Naive thymus-derived CD8-positive, alpha-beta T cell (primary cell): ENCODE results near the gene ACOX1. TPM values are rescaled to one million over a fixed set of nuclear protein-coding genes. Genes with fewer than 3 reads are reported as not detected.

Source experiments
- ATAC-seq, 2 donors: fragments of 150-1000 bp; cut with Tn5 transposase in 1 of 2; sonication (Bioruptor Pico), chemical (Tn5 transposase) in 1 of 2; 1 replicate in 1 of 2; 2 replicates in 1 of 2; pipeline ENCODE4 v1.10.0; 2021; ENCODE audit warnings: mild to moderate bottlenecking in 2 of 2, moderate library complexity in 2 of 2
- POLR2A ChIA-PET: fragments of 350-600 bp; sonication (Branson Sonifier 250); formaldehyde crosslinking; loops from one replicate; lab custom pipeline; 2021; ENCODE audit warnings: antibody characterized with exemption; lab: Charles Lee
- DNase-seq, 10 donors: peaks; one replicate each; pipeline versions ENCODE4 v3.0.0 to v3.0.0-alpha.2; 2020 to 2022
- H3K27ac Mint-ChIP-seq, 10 donors: one replicate each; pipeline ENCODE4 v1.8.0; 2020 to 2022; ENCODE audit warnings: mild to moderate bottlenecking in 10 of 10, mixed read lengths in 10 of 10, moderate library complexity in 4 of 10, inconsistent platforms in 1 of 10
- H3K27me3 Mint-ChIP-seq, 5 donors: one replicate each; pipeline ENCODE4 v1.8.0; 2021 to 2022; ENCODE audit warnings: mixed read lengths in 5 of 5
- H3K36me3 Mint-ChIP-seq, 3 donors: one replicate each; pipeline ENCODE4 v1.8.0; 2020 to 2022; ENCODE audit warnings: mixed read lengths in 3 of 3, mild to moderate bottlenecking in 2 of 3, inconsistent platforms in 1 of 3
- H3K4me1 Mint-ChIP-seq, 4 donors: one replicate each; pipeline ENCODE4 v1.8.0; 2021 to 2022; ENCODE audit warnings: mixed read lengths in 4 of 4
- H3K4me3 Mint-ChIP-seq, 10 donors: one replicate each; pipeline ENCODE4 v1.8.0; 2020 to 2022; ENCODE audit warnings: mild to moderate bottlenecking in 10 of 10, mixed read lengths in 10 of 10, moderate library complexity in 6 of 10, inconsistent platforms in 1 of 10
- H3K9me3 Mint-ChIP-seq, 9 donors: one replicate each; pipeline ENCODE4 v1.8.0; 2020 to 2022; ENCODE audit warnings: mixed read lengths in 9 of 9, mild to moderate bottlenecking in 3 of 9, inconsistent platforms in 1 of 9, moderate library complexity in 1 of 9
- polyA plus RNA-seq, 3 donors: library from polyadenylated mRNA; unstranded; fragments of 300-500 nt; fragmentation: Illumina TruSeq; gene quantifications; one replicate each; pipeline ENCODE4 v1.2.3, GENCODE V29; 2021
- total RNA-seq, 8 experiments: library from RNA in 2 of 8; stranded (reverse) in 2 of 8; gene quantifications; one replicate each; pipeline ENCODE4 v1.2.3 and lab custom pipeline; 2021 to 2026

The ACOX1 gene
- total and polyA plus RNA-seq, 5 experiments from 2014 or later = 11.4 to 39.3 (median 18.4) TPM

GRCh38 chr17:75942473-75942872 is 36.5 kb downstream of the ACOX1 start:
- no peak for ATAC-seq
- Mint-ChIP-seq H3K36me3 (peaks cover 0 to 23% (median 0%) of the 10 kb centered on the region in 3 donors), H3K4me3 (peak overlapping the region in 3 of 10 donors; percentile 30 to 48 (median 35)), H3K4me1 (peaks cover 3 to 18% (median 15%) of the 10 kb centered on the region in 4 donors), H3K27me3 (no peaks in the 10 kb centered on the region), H3K9me3 (no peaks in the 10 kb centered on the region), H3K27ac (peak overlapping the region in 2 of 10 donors; percentile 14 to 17)
- DNase-seq = no peak
- POLR2A ChIA-PET = no interaction called here

GRCh38 chr17:75941442-75941819 is 37.5 kb downstream of the ACOX1 start:
- DNase-seq (no peak), ATAC-seq (no peak)
- Mint-ChIP-seq H3K27ac (peak overlapping the region in 8 of 10 donors; percentile 19 to 97 (median 86)), H3K4me1 (peaks cover 3 to 18% (median 15%) of the 10 kb centered on the region in 4 donors), H3K27me3 (no peaks in the 10 kb centered on the region), H3K9me3 (no peaks in the 10 kb centered on the region), H3K4me3 (peak overlapping the region; percentile 74 to 96 (median 90)), H3K36me3 (peaks cover 0 to 12% (median 0%) of the 10 kb centered on the region in 3 donors)
- POLR2A ChIA-PET = interaction anchor here (0.5 to 1.3 kb wide), 10 partner anchors 10 to 510 kb away, joined by 3 to 17 read pairs (median 4); partner anchors contain the start of genes ACOX1, TEN1, TRIM65 and UNK

GRCh38 chr17:75940727-75941441 is 38.1 kb downstream of the ACOX1 start, which contains the start of gene FBF1:
Gene FBF1, minus strand, starts transcription at chr17:75941042. Its CDS starts 2,893 bp downstream, at chr17:75938149.
- POLR2A ChIA-PET = interaction anchor here (0.6 to 1.3 kb wide), 9 partner anchors 10 to 156 kb away, joined by 3 to 17 read pairs (median 4); partner anchors contain the start of genes ACOX1, TEN1, TRIM65 and UNK

GRCh38 chr17:75937652-75938051 is 41.3 kb downstream of the ACOX1 start:
- DNase-seq = no peak
- Mint-ChIP-seq H3K4me1 (peaks cover 3 to 18% (median 15%) of the 10 kb centered on the region in 4 donors), H3K4me3 (peak overlapping the region in 1 of 10 donors; percentile 15), H3K36me3 (peaks cover 0 to 2% (median 0%) of the 10 kb centered on the region in 3 donors), H3K27me3 (no peaks in the 10 kb centered on the region), H3K27ac (no peak overlapping the region), H3K9me3 (no peaks in the 10 kb centered on the region)
- no peak for ATAC-seq
- POLR2A ChIA-PET = no interaction called here

More at GRCh38 chr17:75940727-75941441, 38.1 kb downstream of the ACOX1 start, which contains the start of gene FBF1:
- peak; percentile 80 to 91 (median 83) for DNase-seq
- H3K27ac Mint-ChIP-seq = peak within 1 kb of the TSS; percentile 72 to 97 (median 90)
- peaks cover 0 to 8% (median 0%) of the 10 kb centered on the region in 3 donors for H3K36me3 Mint-ChIP-seq
- no peaks in the 10 kb centered on the region for H3K9me3 Mint-ChIP-seq
- no peaks in the 10 kb centered on the region for H3K27me3 Mint-ChIP-seq
- peaks cover 3 to 18% (median 15%) of the 10 kb centered on the region in 4 donors for H3K4me1 Mint-ChIP-seq
- H3K4me3 Mint-ChIP-seq = peak within 1 kb of the TSS; percentile 84 to 96 (median 92)
- ATAC-seq = peak; percentile 99

- Mint-ChIP-seq H3K36me3 (peaks cover 0 to 4% (median 3%) of the 10 kb centered on the region in 3 donors), H3K4me1 (no peaks in the 10 kb centered on the region), H3K27me3 (no peaks in the 10 kb centered on the region), H3K4me3 (no peak overlapping the region), H3K27ac (no peak overlapping the region), H3K9me3 (no peaks in the 10 kb centered on the region)
- DNase-seq (no peak), ATAC-seq (no peak)
- POLR2A ChIA-PET = no interaction called here
Measured at GRCh38 chr17:75933808-75934207, 45.2 kb downstream of the ACOX1 start.

- H3K27me3 Mint-ChIP-seq = no peaks in the 10 kb centered on the region
- H3K4me1 Mint-ChIP-seq = no peaks in the 10 kb centered on the region
- no peak for DNase-seq
- no peak overlapping the region for H3K27ac Mint-ChIP-seq
- ATAC-seq = no peak
- peaks cover 0 to 4% (median 3%) of the 10 kb centered on the region in 3 donors for H3K36me3 Mint-ChIP-seq
- H3K9me3 Mint-ChIP-seq = no peaks in the 10 kb centered on the region
- H3K4me3 Mint-ChIP-seq = no peak overlapping the region
- POLR2A ChIA-PET = no interaction called here
Measured at GRCh38 chr17:75932852-75933251, 46.1 kb downstream of the ACOX1 start.

GRCh38 chr17:75931062-75931461 is 47.9 kb downstream of the ACOX1 start:
- Mint-ChIP-seq H3K9me3 (no peaks in the 10 kb centered on the region), H3K27me3 (no peaks in the 10 kb centered on the region), H3K27ac (peak overlapping the region in 1 of 10 donors; percentile 43), H3K36me3 (peaks cover 0 to 10% (median 3%) of the 10 kb centered on the region in 3 donors), H3K4me3 (no peak overlapping the region), H3K4me1 (no peaks in the 10 kb centered on the region)
- POLR2A ChIA-PET = no interaction called here
- ATAC-seq = no peak
- DNase-seq = no peak

- ATAC-seq (no peak), DNase-seq (no peak)
- H3K4me1 Mint-ChIP-seq = no peaks in the 10 kb centered on the region
- H3K4me3 Mint-ChIP-seq = no peak overlapping the region
- peaks cover 0 to 8% (median 3%) of the 10 kb centered on the region in 3 donors for H3K36me3 Mint-ChIP-seq
- H3K27me3 Mint-ChIP-seq = no peaks in the 10 kb centered on the region
- POLR2A ChIA-PET = interaction anchor here (0.6 to 1.2 kb wide), 2 partner anchors 9 to 42 kb away, joined by 3 to 6 read pairs; no protein-coding TSS in a partner anchor
- H3K27ac Mint-ChIP-seq = no peak overlapping the region
- no peaks in the 10 kb centered on the region for H3K9me3 Mint-ChIP-seq
Measured at GRCh38 chr17:75927286-75927922, 51.6 kb downstream of the ACOX1 start.

- H3K27me3 Mint-ChIP-seq = no peaks in the 10 kb centered on the region
- no peak overlapping the region for H3K4me3 Mint-ChIP-seq
- peaks cover 0 to 8% (median 3%) of the 10 kb centered on the region in 3 donors for H3K36me3 Mint-ChIP-seq
- POLR2A ChIA-PET = interaction anchor here (0.5 kb wide), 1 partner anchor 40 kb away, joined by 8 read pairs; no protein-coding TSS in a partner anchor
- no peak for ATAC-seq
- H3K4me1 Mint-ChIP-seq = no peaks in the 10 kb centered on the region
- no peaks in the 10 kb centered on the region for H3K9me3 Mint-ChIP-seq
- no peak for DNase-seq
- H3K27ac Mint-ChIP-seq = no peak overlapping the region
Measured at GRCh38 chr17:75926456-75926855, 52.5 kb downstream of the ACOX1 start.

- Mint-ChIP-seq H3K4me1 (no peaks in the 10 kb centered on the region), H3K27me3 (no peaks in the 10 kb centered on the region), H3K9me3 (no peaks in the 10 kb centered on the region), H3K27ac (no peak overlapping the region), H3K4me3 (no peak overlapping the region), H3K36me3 (peaks cover 0 to 8% (median 3%) of the 10 kb centered on the region in 3 donors)
- POLR2A ChIA-PET = interaction anchor here (0.5 kb wide), 1 partner anchor 39 kb away, joined by 8 read pairs; no protein-coding TSS in a partner anchor
- DNase-seq (no peak), ATAC-seq (no peak)
Measured at GRCh38 chr17:75925912-75926311, 53.1 kb downstream of the ACOX1 start.

GRCh38 chr17:75925103-75925502 is 53.9 kb downstream of the ACOX1 start:
- Mint-ChIP-seq H3K4me1 (no peaks in the 10 kb centered on the region), H3K36me3 (peaks cover 0 to 8% (median 3%) of the 10 kb centered on the region in 3 donors), H3K4me3 (no peak overlapping the region), H3K27ac (no peak overlapping the region), H3K9me3 (no peaks in the 10 kb centered on the region), H3K27me3 (no peaks in the 10 kb centered on the region)
- DNase-seq (no peak), ATAC-seq (no peak)
- POLR2A ChIA-PET = no interaction called here

- no peak for ATAC-seq
- H3K36me3 Mint-ChIP-seq = peaks cover 0 to 9% (median 0%) of the 10 kb centered on the region in 3 donors
- H3K4me1 Mint-ChIP-seq = no peaks in the 10 kb centered on the region
- no peaks in the 10 kb centered on the region for H3K9me3 Mint-ChIP-seq
- H3K4me3 Mint-ChIP-seq = no peak overlapping the region
- no peak for DNase-seq
- peak overlapping the region in 1 of 10 donors; percentile 47 for H3K27ac Mint-ChIP-seq
- POLR2A ChIA-PET = no interaction called here
- no peaks in the 10 kb centered on the region for H3K27me3 Mint-ChIP-seq
Measured at GRCh38 chr17:75922963-75923874, 55.7 kb downstream of the ACOX1 start.
